CD4-positive, alpha-beta T cell treated with Interleukin-15 for 4 hours (primary cell): ENCODE measurements around the gene SNRPB.
A peak's percentile ranks its signal among the peaks of the same experiment; 100 is the strongest.

Source experiments
- DNase-seq: peaks from one replicate; pipeline ENCODE4 v3.0.0-alpha.2; 2020; ENCODE audit warnings: low spot score

Gene SNRPB

DNA sequence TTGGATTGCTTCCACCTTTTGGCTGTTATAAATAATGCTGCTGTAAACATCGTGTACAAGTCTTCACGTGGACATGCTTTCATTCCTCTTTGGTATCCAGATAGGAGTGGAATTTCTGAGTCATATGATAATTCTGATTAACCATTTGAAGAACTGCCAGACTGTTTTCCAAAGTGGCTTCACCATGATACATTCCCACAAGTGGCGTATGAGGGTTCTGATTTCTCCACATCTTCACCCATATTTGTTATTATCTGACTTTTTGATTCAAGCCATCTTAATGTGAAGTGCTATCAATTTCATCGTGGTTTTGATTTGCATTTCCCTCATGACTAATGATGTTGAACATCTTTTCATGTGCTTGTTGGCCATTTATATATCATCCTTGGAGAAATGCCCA, 2.9 kb upstream of the SNRPB start:
- no peak for DNase-seq

DNA sequence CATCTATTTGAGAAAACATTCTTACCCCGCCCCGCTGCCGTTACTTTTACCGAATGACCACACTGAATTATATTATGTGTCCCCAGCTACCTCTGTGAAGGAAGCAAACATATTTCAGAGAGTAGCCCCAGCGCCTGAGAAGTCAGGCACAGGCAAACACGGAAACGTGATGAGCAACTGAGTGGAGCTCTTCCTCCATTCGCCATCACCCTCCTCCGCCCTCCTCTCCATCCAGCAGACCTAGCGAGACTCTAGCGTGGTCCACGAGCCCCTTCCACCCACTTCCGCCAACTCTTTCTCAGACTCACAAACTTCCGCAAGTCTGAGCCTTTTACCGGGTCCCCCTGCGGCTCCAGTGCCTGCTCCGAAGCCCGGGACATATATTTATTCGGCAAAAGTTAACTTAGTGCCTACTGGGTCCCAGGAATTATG, 582 bp downstream of the SNRPB start:
- DNase-seq, result peak; percentile 56

DNA sequence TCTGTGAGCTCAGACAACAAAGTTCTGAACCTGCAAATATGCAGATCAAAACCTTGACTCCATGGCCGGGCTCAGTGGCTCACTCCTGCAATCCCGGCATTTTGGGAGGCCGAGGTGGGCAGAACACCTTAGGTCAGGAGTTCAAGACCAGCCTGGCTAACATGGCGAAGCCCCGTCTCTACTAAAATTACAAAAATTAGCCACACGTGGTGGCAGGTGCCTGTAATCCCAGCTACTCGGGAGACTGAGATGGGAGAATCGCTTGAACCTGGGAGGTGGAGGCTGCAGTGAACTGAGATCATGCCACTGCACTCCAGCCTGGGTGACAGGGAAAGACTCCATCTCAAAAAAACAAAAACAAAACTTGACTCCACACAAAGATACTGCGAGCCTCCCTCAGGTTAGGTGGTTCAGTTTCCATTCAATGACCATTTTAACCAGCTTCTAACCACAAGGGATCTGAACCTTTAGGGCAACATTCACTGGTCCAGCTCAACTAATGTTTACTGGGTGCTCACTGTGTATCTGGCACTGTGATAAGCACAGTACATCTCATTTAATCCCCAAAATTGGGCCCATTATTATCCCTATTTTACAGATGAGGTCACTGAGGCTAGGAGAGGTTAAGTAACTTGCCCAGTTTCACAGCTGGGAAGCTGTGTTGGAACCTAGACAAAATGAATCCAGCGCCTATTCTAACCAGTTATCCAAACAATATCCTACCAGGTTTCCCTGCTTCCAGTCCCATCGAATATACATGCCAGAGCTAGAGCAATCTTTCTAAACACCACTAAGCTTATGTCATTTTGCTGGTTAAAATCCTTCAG, 1.8 kb downstream of the SNRPB start:
- no peak for DNase-seq

DNA sequence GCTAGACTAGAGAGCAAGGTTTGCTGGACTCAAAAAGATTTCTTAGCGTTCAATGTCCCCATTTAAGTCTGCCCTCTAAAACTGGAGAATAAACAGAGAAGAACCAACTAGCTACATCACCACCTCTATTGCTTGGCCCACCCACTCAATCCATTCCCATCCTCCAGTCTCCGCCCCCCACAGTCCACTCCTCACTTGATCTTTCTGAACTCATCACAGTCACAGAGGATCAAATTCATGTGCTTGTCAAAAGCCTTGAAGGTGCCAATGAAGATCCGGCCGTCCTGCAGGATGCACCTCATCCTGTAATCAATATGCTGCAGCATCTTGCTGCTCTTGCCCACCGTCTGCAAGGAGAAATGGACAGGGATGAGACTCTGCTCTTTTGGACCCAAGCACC, 3.2 kb downstream of the SNRPB start:
- DNase-seq, result no peak

DNA sequence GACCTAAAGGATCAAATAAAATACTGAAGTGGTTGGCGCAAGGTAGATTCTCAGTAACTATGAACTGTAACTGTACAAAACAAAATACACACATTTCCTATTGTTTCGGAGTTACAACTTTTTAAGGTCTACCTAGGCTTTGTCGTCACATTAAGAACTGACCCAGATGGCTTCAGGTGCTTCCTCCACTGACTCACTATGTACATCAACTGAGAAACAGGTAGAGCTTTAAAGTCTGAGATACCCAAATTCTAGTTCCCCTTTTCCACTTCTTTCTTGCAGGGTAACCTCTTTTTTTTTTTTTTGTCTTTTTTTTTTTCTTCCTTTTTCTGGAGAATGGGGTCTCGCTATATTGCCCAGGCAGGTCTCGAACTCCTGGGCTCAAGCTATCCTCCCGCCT, 5.5 kb downstream of the SNRPB start:
- no peak for DNase-seq

DNA sequence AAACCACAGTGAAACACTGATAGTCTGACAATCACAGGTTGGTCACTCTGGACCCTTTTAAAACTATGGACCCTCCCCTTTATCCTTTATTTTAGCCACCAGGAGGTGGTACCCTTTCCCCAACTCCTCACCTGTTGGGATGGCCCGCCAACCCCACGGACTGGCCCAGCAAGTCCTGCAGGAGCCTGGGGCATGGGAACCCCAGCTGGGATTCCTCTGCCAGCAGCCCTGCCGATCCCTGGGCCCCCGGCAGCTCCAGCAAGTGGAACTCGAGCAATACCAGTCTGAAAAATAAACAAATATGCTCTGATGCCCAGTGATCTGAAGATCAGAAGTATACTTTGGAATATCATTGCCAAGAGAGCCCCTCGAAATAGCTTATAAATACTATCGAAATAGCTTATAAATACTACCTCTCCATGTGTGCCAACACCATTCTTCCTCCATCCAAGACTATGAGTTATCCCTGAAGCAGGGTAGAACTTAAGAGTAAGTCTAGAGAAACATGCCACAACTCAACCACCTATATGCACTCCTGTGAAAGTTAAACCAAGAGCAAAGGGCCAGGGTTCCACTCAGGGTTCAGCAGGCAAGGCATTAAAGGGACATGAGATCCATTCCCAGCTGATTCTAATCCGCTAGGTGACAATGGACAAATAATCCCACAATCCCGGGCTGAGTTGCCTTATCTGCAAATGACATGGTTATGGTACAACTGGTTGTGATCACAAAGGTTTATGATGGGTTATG, 6.8 kb downstream of the SNRPB start:
- no peak for DNase-seq

DNA sequence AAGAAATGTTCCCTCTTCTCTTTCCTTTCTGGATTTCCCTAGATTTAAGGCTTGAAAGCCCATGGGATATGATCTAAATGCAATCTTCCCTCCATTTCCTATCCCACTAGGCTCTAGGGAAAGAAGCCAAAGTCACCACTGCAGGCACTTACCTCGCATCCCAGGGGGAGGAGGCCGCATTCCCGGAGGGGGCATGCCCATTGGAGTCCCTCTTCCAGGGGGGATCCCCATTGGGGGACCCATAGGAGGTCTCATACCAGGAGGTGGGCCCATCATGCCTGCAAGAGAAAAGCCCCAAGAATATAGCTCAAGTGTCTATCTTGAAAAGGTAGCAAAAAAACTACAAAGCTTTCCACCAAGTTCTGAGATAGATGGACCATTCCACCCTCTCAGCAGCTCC, 8.1 kb downstream of the SNRPB start:
- no peak for DNase-seq

DNA sequence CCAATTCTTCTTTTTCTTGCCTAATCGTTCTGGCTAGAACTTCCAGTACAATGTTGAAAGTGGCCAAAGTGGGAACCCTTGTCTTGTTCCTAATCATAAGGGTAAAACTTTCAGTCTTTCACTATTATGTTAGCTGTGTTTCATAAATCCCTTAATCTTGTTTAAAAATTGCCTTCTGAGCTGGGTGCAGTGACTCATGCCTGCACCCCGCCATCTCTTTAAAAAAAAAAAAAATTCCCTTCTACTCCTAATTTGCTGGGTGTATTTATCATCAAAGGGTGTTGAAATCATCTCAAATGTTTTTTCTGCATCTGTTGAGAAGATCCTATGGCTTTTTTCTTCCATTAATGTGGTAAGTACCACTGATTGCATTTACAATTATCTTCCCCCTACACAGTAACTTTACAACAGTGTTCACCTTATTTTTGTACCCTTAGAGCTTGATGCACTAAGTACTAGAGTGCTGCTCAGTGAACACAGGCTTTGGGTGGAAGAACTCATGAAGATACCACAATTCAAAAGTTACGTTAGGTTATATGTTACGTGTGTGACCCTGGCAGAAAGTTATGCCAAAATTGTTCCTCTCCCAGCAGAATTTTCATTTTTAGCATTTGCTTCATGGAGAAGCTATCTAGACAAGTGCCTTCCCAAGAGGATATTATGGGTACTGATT, 9.7 kb downstream of the SNRPB start:
- no peak for DNase-seq

DNA sequence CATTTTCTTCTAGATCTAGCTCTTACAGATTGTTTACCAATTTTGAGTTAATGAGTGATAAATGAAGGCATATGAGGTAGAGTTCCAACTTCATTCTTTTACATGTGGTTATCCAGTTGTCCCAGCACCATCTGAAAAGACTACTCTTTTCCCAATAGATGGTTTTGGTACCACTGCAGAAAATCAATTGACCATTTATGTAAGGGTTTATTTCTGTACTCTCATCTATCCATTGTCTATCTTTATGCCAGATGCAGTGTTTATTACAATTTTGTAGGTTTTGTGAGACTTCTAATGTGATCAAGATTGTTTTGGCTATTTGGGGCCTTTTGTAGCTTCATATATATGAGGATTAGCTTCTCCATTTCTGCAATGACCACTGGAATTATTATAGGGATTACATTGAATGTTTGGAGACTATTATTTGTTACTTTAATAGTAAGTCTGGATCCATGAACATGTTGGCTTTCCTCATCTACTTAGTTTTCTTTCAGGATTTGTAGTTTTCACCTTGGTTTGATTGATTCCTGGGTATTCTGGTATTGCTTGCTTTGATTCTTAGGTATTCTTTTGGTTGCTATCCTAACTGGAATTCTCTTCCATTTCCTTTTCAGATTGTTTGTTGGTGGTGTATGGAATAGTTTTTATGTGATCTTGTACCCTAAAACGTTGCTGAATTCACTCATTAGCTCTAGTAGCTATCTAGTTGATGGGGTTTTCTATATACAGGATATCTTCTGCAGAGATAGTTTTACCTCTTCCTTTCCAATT, 10.4 kb downstream of the SNRPB start:
- DNase-seq, result no peak

DNA sequence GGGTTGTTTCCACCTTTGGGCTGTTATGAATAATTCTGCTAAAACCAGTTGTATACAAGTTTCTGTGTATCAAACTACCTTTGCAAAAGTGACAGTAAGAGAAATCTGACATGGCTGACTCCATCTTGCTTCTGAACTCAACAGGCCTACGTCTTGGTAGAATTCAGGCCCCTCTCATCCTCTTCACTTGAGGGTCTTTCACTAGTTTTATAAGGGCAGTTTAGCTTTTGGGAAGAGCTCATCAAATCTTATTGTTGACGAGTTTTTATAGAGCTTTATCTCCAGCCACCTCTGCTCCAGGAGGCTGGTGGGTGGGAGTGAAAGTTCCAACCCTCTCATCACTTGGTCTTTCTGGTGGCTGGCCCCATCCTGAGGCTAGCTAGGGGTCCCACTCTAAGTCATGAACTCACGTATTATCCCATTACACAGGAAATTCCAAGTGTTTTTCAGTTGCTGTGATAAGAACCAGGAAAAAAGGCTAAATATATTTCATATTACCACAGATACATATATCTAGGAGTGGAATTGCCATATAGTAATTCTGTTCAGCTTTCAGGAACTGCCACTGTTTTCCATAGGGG, 11.6 kb downstream of the SNRPB start:
- DNase-seq, result no peak

DNA sequence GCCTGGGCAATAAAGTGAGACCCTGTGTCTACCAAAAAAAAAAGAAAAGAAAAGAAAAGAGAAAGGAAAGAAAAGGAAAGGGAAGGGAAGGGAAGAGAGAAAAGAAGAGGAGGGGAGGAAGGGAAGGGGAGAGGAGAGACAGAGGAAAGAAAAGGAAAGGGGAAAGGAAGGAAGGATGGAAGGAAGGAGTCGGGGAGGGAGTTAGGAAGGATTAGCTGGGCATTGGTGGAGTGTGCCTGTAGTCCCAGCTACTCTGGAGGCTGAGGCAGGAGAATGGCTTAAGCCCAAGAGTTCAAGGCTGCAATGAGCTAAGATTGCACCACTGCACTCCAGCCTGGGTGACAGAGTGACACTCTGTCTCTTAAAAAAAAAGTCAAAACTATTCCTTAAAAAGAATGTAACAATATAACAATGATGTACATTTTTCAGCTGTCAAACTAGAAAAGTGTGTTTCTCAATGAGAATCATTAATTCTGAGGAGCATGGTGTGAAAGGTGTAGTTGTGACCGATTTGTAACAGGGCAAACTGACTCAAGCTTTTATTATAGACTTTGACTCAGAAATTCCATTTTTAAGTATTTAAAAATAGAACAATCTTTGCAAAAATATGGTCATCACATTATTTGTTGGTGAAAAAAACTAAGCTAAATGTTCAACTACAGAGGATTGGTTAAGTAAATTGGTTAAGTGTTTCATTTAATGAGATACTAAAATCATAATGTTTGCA, 14.7 kb downstream of the SNRPB start:
- DNase-seq, result no peak

DNA sequence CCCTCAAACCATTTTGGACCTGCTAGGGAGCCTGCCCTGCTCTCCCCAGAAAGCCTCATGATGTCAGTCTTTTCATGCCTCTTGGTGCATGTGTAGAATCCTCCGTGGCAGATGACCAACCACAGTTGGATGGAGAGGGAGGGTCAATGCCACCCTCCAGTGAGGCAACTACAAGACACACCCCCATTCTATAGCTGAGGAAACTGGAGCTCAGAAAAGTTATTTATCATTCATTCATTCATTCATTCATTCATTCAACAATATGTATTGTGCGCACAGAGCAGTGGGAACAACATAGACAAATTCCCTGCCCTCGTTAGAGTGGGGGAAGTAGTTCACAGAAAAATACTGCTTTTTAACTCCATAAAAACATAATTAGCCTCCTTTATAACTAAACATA, 16.8 kb downstream of the SNRPB start:
- no peak for DNase-seq

DNA sequence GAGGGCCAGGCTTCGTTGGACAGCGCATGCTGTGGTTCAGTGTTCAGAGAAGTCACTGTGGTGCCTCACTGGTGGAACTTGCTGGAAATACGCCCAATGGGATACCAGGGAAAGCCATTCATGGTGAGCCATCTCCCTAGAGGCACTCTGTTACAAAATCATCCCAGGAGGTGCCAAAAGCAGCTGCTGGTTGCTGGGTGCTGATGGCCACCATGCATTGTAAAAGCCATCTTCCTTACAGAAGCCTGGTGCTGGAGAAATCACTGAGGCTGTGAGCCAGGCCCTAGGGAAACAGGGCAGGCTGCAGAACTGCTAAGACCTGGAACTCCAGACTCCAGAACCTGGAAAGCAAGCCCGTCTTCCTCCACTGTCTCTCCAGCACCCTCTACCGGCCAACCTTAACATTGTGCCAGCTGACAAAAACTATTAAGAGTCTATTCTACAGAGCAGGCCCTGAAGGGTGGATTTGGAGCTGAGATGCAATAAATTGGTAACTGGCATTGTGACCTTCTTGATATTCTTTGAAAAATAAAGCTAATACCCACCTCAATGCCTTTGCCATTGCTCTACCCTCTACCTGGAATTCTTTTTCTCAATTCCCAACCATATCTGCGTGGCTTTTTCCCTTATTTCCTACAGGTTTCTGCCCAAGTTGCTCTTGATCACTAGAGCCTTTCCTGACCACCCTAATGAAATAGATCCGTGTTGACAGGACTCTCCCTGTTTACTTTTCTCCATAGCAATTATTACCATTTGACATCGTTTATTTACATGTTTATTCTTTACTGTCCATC, 18.5 kb downstream of the SNRPB start:
- DNase-seq, result peak; percentile 64

DNA sequence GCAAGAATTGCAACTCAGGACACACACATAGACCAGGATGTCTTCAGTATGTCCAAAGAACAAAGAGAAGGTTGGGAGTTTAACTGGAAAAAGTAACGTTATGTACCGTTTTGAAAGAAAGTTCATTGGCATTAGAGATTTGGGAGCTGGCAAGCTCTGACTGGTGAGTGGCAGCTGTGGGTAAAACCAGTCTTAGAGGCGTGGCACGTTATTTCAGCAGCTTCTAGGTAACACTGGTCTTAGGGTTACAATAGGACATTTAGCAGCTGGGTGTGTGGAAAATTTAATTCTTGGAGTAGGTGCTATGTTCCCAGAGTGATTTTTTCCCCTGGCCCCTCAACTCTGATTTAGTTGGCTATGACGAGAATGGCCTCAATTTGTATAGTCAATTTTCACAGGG, 19.2 kb downstream of the SNRPB start:
- no peak for DNase-seq

DNA sequence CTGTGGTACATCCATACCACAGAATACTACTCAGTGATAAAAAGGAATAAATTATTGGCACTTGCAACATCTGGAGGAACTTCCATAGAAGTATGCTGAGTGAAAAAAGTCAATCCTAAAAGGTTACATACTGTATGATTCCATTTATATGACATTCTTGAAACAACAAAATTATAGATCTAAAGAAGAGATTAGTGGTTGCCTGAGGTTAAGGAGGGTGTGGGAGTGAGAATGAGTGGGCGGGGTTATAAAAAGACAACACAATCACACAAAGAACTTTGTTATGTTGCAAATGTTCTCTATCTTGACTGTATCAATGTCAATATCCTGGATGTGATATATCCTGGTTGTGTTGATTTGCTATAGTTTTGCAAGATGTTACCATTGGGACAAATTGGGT, 21.2 kb downstream of the SNRPB start:
- no peak for DNase-seq

DNA sequence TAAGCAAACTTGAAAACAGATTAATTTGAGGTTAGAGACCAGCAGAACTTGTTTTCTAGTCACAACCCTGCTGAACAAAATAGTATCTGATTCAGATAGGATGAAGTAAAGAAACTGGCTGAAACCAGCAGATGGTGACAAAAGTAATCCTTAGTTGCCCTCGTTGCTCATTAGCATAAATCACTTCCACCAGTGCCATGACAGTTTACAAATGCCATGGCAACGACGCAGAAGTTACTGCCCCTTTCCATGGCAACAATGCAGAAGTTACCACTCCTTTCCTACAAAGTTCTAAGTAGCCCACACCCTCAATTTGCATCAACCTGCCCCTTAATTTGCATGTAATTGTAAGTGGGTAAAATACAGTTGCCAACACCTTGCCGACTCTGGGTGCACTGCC, 23.7 kb downstream of the SNRPB start:
- DNase-seq, result no peak

DNA sequence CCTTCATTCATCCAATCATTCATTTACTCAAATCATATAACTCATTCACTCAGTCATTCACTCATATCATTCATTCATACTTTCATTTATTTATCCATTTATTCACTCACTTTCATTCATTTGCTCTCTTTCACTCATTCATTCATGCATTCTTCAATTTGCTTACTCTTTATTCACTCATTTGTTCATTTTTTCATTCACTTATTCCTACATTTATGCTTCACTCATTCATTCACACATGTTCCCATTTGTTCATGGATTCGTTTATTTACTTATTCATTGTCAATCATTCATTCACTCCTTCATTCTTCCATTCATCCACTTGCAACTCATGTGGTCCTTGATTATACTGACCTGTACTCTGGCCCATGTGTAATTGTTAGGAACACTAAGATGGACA, 39.4 kb downstream of the SNRPB start:
- no peak for DNase-seq

DNA sequence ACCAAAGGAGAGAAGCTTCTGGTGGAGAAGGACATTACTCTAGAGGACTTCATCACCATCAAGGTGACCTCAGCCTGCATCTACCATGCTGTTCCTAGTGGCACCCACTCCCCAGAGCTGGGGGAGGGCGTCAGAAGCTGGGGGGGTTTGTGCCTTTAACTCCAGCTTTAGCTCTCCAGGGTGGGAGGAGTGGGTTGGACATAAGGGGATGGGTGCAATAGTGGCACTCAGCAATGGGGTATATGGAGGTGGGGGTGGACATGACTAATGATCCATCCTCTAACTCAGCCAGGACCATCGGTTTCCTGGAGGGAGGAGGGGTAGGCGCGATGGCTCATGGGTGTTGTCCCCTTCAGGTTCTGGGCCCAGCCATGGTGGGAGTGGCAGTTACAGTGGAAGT, 40.1 kb downstream of the SNRPB start:
- no peak for DNase-seq

DNA sequence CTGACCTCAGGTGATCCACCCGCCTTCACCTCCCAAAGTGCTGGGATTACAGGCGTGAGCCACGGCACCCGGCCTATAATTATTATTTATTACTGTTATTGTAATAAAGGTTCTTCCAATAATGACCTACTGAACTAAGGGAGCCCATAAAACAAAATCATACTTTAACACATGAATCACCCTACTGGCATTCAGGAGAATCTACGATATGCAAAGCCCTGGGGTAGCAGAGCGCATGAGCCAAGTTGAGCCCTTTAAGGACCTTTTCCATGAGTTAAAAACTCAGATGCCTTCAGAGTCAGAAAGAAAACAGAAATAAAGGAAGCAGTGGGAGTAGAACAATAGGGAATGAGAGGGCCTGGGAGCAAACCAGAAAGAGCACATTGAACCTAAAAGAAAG, 41.5 kb downstream of the SNRPB start:
- no peak for DNase-seq

DNA sequence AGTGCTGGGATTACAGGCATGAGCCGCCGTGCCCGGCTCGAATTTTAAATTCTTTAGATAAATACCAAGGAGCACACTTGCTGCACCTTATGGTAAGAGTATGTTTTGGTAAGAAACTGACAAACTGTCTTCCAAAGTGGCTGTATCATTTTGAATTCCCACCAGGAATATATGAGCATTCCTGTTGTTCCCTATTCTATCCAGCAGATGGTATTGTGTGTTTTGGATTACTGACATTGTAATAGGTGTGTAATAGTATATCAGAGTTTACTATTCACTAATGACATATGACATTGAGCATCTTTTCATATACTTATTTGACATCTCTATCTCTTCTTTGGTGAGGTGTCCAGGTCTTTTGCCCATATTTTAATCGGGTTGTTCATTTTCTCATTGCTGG, 49.3 kb downstream of the SNRPB start:
- DNase-seq, result no peak
